PFSK-1 (cell line): Measurements from ENCODE around the gene LRCH3.

ENCODE experiments used
- FOXP2 ChIP-seq: optimal IDR thresholded peaks from 2 replicates; pipeline ENCODE3; 2011; ENCODE audit warnings: borderline replicate concordance, control low read depth, inconsistent platforms; ENCODE audit not compliant: insufficient read depth; ENCODE audit errors: extremely low read length, extremely low read depth
- POLR2AphosphoS5 ChIP-seq: IDR thresholded peaks from 2 replicates; pipeline ENCODE4 v1.6.1; 2012; ENCODE audit warnings: low read depth, mild to moderate bottlenecking, control low read depth, low read length, moderate library complexity
- REST ChIP-seq, 2 experiments: IDR thresholded peaks; 2 replicates each; pipeline versions ENCODE4 v1.6.1 to v1.8.0; 2011 to 2012; ENCODE audit warnings: low read depth in 2 of 2, low read length in 2 of 2, control low read depth in 1 of 2, inconsistent platforms in 1 of 2, mild to moderate bottlenecking in 1 of 2, moderate library complexity in 1 of 2; ENCODE audit not compliant: insufficient read depth in 1 of 2
- SIN3A ChIP-seq: IDR thresholded peaks from 2 replicates; pipeline ENCODE4 v1.6.1; 2012; ENCODE audit warnings: mild to moderate bottlenecking, low read length, moderate library complexity, borderline replicate concordance; ENCODE audit not compliant: insufficient read depth
- TAF1 ChIP-seq: IDR thresholded peaks from 2 replicates; pipeline ENCODE4 v1.6.1; 2012; ENCODE audit warnings: low read length, control low read depth, borderline replicate concordance; ENCODE audit not compliant: insufficient read depth

The LRCH3 gene

GRCh38 chr3:197881270-197881969 is 90.4 kb downstream of the LRCH3 start:
- TF ChIP-seq POLR2AphosphoS5 (no peak), REST (IDR thresholded peaks at IDR 0.05; ENCODE audit: insufficient read depth in 1 of 2, low read depth in 2 of 2, low read length in 2 of 2) (no peak), FOXP2 (no peak), SIN3A (no peak), TAF1 (no peak)

- TF ChIP-seq FOXP2 (no peak), POLR2AphosphoS5 (no peak), TAF1 (no peak), SIN3A (no peak), REST (IDR thresholded peaks at IDR 0.05; ENCODE audit: insufficient read depth in 1 of 2, low read depth in 2 of 2, low read length in 2 of 2) (no peak)
Measured at GRCh38 chr3:197881970-197882338, 90.9 kb downstream of the LRCH3 start.

- TF ChIP-seq TAF1 (no peak), REST (IDR thresholded peaks at IDR 0.05; ENCODE audit: insufficient read depth in 1 of 2, low read depth in 2 of 2, low read length in 2 of 2) (no peak), SIN3A (no peak), POLR2AphosphoS5 (no peak), FOXP2 (no peak)
Measured at GRCh38 chr3:197882586-197882985, 91.5 kb downstream of the LRCH3 start.

- TF ChIP-seq FOXP2, result no peak
- TF ChIP-seq POLR2AphosphoS5, result no peak
- no peak for TF ChIP-seq TAF1
- TF ChIP-seq REST (IDR thresholded peaks at IDR 0.05; ENCODE audit: insufficient read depth in 1 of 2, low read depth in 2 of 2, low read length in 2 of 2), result no peak
- no peak for TF ChIP-seq SIN3A
Measured at GRCh38 chr3:197883541-197883940, 92.5 kb downstream of the LRCH3 start.

GRCh38 chr3:197888511-197888910 is 97.5 kb downstream of the LRCH3 start:
- TF ChIP-seq SIN3A, result no peak
- TF ChIP-seq POLR2AphosphoS5, result no peak
- TF ChIP-seq TAF1, result no peak
- no peak for TF ChIP-seq FOXP2
